HFF-Myc (cell line): ENCODE measurements around the gene KCNJ9.

ENCODE experiments used
- DNase-seq: peaks from one replicate; pipeline ENCODE4 v3.0.0-alpha.2; 2011; ENCODE audit warnings: low read depth; ENCODE audit errors: extremely low read depth
- H3K4me3 ChIP-seq: replicated peaks from 2 replicates; pipeline ENCODE4 v1.5.1; 2011; ENCODE audit warnings: low read depth, mild to moderate bottlenecking, control low read depth, low read length
- TF ChIP-seq, protein P1 (sequence below): IDR thresholded peaks from 2 replicates; pipeline ENCODE4 v1.5.1; 2012; ENCODE audit warnings: mild to moderate bottlenecking, low read depth, low read length, control low read depth; ENCODE audit errors: missing control alignments

The KCNJ9 gene

DNA sequence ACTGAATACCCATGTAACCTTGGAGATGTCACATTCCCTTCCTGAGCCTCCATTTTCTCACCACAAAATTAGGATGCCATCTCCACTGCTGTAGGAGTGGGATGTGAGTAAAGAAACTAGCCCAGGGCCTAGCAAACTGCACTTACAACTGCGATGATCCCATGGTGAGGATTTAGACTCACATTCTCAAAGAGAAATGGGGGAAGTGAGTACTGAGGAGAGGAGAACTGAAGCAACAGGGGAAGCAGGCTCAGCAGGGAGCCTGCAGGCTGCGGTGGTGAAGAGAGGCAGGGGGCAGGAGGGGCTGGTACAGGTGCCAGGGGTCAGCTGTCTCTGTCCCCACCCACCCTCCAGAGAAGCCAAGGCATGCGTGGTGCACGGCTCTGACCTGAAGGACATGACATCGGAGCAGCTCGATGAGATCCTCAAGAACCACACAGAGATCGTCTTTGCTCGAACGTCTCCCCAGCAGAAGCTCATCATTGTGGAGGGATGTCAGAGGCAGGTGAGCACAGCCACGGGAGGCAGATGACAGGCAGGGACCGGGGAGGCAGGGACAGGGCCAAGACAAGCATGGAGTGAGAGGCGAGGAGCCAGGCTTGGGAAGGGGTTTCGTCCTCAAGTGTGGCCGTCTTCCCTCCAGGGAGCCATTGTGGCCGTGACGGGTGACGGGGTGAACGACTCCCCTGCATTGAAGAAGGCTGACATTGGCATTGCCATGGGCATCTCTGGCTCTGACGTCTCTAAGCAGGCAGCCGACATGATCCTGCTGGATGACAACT lies 53.6 kb downstream of the KCNJ9 start:
- DNase-seq: no peak
- TF ChIP-seq, protein P1, sequence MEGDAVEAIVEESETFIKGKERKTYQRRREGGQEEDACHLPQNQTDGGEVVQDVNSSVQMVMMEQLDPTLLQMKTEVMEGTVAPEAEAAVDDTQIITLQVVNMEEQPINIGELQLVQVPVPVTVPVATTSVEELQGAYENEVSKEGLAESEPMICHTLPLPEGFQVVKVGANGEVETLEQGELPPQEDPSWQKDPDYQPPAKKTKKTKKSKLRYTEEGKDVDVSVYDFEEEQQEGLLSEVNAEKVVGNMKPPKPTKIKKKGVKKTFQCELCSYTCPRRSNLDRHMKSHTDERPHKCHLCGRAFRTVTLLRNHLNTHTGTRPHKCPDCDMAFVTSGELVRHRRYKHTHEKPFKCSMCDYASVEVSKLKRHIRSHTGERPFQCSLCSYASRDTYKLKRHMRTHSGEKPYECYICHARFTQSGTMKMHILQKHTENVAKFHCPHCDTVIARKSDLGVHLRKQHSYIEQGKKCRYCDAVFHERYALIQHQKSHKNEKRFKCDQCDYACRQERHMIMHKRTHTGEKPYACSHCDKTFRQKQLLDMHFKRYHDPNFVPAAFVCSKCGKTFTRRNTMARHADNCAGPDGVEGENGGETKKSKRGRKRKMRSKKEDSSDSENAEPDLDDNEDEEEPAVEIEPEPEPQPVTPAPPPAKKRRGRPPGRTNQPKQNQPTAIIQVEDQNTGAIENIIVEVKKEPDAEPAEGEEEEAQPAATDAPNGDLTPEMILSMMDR: no peak

DNA sequence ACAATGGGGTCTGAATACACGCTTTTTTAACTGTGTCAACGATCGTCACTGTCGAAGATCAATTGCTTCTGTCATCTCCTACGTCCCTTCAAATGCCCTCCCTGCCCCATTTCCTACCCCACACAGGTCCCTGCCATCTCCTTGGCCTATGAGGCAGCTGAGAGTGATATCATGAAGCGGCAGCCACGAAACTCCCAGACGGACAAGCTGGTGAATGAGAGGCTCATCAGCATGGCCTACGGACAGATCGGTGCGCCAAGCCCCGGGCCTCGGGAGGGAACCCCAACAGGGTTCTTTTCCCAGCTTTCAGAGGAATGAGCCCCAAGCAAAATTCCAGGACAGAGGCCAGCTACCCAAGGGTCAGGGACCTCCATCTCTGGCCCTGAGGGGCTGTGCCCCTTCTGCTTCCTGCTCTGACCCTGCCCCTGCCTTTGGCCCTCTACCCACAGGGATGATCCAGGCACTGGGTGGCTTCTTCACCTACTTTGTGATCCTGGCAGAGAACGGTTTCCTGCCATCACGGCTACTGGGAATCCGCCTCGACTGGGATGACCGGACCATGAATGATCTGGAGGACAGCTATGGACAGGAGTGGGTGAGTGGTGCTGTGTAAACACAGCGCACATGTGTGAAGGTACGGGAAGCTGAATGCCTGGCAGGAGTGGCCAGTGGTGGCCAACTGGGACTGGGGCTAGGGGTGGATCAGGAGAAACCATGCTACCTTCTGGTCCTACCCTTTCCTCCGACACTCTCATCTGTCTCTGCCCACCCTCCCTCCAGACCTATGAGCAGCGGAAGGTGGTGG lies 55.0 kb downstream of the KCNJ9 start:
- H3K4me3 ChIP-seq: no peak overlapping the region
- DNase-seq: no peak
- TF ChIP-seq, protein P1: no peak

More for the DNA sequence above, 53.6 kb downstream of the KCNJ9 start:
- no peak overlapping the region for H3K4me3 ChIP-seq

DNA sequence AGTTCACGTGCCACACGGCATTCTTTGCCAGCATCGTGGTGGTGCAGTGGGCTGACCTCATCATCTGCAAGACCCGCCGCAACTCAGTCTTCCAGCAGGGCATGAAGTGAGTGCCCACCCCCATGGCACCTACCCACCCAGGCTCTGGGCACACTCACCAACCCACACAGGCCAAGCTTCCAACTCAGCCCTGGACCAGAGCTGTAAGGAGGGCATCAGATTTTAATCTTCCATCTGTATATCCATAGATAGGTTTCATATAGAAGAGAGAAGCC lies 55.5 kb downstream of the KCNJ9 start:
- DNase-seq: no peak
- no peak overlapping the region for H3K4me3 ChIP-seq
- TF ChIP-seq, protein P1: no peak

DNA sequence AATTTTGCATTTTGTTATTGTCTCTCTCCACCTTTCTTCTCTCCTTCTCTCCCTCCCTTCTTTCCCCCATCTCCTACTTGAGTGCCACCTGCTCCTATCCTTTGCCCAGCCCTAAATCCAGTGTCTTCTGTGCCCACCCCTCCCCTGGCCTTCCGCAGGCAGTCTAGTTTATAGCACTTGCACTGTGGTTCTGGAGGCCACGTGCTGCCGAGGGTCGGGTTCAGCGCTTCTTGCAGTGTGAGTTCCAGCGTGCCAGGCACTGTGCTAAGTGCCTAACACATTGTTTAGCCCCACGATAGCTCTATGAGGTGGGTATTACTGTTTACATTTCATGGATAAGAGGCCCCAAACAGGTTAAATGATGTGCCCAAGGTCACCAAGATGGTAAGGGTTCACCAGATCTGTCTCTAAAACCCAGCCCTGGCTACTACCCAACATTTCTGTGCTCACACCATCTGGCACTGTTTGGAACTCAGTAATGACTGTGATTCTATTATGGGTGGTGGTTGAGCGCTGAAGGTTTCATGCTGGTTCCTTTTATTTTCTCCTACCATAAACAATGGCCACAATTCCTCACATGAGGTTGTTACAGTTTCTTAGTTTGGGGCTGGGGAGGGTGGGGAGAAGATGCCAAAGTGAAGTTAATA lies 56.0 kb downstream of the KCNJ9 start:
- TF ChIP-seq, protein P1: no peak
- no peak overlapping the region for H3K4me3 ChIP-seq
- DNase-seq: no peak

DNA sequence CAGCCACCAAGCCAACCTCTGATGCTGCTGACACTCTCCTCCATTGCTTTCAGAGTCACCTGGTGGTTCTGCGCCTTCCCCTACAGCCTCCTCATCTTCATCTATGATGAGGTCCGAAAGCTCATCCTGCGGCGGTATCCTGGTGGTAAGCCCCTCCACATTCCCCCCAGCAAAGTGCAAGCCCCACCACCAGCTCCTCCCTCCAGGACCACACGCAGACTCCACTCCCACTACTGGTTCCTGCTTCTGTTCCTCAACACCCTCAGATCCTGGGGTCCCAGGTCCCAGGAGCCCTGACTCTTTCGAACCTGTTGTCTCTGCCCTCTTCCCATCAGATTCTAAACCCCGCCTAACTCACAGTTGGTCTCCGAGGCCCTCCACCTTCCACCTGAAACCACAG lies 58.5 kb downstream of the KCNJ9 start:
- no peak for DNase-seq
- TF ChIP-seq, protein P1: no peak
- H3K4me3 ChIP-seq: no peak overlapping the region
